ENCODE results near the gene DHRS13.

GRCh38 chr17:28857905-28858800 lies 44.7 kb downstream of the DHRS13 start:
- TF ChIP-seq SUZ12 (IDR thresholded peaks at IDR 0.05; ENCODE audit: extremely low read depth, insufficient read depth, insufficient read length) (no peak), ZNF274 (IDR thresholded peaks at IDR 0.05; ENCODE audit: low read depth, low read length) (no peak)

All from NT2/D1 (cell line).